ENCODE results near the gene SRBD1.

The SRBD1 gene, protein sequence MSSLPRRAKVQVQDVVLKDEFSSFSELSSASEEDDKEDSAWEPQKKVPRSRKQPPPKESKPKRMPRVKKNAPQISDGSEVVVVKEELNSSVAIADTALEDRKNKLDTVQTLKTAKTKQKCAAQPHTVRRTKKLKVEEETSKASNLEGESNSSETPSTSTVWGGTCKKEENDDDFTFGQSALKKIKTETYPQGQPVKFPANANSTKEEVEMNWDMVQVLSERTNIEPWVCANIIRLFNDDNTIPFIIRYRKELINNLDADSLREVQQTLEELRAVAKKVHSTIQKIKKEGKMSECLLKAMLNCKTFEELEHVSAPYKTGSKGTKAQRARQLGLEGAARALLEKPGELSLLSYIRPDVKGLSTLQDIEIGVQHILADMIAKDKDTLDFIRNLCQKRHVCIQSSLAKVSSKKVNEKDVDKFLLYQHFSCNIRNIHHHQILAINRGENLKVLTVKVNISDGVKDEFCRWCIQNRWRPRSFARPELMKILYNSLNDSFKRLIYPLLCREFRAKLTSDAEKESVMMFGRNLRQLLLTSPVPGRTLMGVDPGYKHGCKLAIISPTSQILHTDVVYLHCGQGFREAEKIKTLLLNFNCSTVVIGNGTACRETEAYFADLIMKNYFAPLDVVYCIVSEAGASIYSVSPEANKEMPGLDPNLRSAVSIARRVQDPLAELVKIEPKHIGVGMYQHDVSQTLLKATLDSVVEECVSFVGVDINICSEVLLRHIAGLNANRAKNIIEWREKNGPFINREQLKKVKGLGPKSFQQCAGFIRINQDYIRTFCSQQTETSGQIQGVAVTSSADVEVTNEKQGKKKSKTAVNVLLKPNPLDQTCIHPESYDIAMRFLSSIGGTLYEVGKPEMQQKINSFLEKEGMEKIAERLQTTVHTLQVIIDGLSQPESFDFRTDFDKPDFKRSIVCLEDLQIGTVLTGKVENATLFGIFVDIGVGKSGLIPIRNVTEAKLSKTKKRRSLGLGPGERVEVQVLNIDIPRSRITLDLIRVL

DNA sequence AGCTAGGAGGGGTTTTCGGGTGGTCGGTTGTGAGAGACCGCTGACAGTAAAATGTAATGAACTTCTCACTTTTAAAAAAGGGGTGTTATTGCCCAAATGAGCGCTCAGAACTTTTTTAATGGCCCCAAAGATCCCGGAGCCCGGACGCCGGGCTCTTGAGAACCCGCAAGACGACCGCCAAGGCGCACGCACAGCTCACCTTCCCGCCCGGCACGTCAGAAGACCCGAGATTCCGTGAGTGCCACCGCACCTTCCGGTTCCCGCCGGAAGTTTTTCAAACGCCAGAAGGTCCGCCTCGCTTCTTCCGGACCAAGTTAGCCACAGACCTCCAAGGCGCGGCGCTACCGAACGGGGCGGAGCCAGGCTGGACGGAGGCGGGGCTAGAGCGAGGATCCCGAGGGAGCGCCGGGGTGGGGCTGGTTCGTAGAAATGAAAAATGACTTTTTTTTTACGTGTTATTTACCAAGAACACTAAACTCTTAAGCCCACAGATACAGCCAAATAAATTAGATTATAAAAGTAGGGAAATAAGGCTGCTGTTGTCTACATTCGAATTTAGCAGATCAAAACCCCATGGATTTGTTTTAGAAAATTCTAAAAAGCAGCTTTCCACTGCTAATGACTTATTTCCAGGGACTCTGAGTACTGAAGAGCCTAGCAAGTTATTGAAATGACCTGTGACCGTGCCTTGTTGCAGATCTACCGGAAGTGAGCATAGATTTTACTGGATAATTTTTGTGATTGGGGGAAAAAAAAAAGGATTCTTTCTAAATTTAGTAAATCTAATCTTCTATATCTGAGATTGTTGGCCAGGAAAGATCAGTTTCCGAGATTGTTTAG lies at the start of gene SRBD1:
SRBD1 (minus strand) TSS at position 248 of the 840 bp plus-strand sequence. CDS start 5,826 bp downstream, outside the sequence.
- peak; percentile 85 for DNase-seq (ENCODE audit: low read depth)

DNA sequence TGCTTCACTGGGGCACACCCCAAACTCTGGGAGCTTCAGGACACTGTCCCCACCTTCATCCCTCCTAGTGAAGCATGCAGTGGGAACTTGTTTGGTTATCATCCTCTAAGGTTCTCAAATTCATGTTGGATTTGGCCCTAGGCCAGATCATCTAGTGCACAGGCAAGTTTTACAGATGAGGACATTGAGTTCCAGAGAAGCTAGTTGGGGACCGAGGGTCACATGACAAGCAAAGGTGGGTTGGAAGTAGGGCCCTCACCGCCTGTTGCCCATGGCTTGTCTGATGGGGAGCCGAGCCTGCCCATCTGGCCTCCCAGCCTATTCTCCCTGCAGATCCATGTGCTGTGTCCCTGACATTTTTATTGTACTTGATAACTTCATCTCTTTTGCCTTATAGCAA lies 43.2 kb upstream of the SRBD1 start:
- DNase-seq (ENCODE audit: low read depth) = no peak

DNA sequence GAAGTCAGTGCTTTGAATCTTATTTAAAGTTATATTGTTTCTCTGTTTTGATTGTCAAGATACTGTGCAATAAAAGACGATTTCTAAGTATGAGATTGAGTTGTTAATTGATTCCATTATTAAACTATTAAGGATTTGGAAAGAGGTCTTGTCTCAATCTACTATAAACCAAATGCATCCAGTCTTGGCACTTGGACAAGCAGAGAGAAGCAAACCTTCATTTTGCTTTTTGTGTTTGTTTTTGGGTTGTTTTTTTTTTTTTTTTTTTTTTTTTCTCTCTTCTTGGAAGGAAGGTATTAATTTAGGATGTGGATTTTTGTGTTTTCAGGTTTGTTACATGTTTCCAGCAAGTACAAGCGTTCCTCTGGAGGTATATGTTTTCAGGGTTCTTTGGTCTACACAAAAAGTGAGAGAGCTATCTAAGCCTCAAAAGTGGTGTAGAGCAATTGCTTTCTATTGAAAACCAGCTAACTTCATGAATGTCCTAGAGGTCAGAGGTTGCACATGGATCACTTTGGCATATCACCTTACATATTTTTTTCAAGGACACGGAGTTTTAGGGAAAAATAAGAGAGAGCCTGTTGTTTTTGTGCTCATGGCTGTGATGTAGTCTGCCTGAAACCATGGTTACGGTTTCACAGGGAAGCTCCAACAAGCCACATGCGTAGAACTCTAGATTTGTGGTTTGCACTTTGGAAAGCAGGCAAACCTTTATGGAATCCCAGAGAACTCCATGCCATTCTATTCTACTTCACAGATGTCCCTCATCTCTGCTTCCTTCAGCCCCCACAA lies 42.3 kb upstream of the SRBD1 start:
- DNase-seq (ENCODE audit: low read depth) = no peak

DNA sequence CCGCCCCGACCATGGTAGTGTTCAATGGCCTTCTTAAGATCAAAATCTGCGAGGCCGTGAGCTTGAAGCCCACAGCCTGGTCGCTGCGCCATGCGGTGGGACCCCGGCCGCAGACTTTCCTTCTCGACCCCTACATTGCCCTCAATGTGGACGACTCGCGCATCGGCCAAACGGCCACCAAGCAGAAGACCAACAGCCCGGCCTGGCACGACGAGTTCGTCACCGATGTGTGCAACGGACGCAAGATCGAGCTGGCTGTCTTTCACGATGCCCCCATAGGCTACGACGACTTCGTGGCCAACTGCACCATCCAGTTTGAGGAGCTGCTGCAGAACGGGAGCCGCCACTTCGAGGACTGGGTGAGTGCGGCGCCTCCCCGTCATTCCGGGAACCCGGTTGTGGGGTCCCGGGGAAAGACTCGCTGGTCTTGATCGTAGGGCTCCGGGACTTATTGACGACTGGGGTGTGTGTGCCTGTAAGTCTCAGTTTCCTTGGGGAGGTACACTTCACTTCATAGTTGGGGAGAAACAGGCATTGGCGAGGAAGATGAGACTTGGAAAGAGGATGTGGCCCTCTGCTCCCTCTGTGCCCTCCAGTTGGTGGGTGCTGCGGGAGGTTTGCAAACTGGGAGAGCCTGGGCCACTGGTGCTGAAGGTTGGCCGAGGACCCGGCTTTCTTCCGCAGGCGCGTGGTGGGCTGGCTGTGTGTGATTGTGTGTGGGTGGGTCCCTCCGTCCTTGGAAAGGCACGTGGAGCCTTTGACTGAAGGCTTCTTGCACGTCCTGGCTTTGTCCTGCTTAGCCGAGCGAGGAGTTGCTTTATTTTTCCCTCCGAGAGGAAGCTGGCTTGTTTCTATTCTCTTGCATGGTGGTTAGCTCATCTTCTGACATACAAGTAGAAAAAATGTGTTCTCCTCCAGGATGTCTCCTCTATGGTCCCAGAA lies 41.3 kb upstream of the SRBD1 start:
- DNase-seq (ENCODE audit: low read depth) = no peak

DNA sequence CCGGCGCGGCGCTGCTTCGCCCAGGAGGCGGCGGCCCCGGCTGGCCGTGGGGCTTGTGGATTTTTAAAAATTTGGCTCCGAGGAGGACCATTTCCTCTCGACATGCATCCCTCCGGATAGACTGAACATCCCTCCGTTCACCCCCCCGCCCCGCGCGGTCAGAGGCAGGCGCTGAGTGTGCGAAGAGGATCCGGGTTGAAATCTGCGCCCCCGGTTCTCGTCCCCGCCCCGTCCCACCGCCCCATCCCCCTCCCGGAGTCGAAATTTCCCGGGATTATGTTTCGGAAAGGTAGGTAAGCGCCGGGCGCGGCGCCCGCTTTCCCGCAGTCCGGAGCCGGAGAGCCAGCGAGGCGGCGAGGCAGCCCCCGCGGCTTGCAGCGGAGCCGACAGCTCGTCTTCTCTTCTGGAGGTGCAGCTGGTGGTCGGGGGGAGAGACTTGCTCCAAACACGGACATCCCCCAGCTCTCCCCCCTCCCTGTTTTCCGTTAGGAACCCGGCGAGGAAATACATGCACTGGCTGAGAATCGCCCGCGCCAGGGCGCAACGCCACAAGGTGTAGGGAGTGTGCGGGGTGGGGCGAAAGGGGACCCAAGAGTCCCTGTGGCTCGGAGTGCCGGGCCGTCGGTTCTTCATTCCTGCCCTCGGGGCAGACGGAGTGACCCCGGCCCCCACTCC lies 40.5 kb upstream of the SRBD1 start, which contains the start of gene PRKCE:
PRKCE (plus strand) TSS at position 261 of the 675 bp plus-strand sequence.
- no peak for DNase-seq (ENCODE audit: low read depth)

DNA sequence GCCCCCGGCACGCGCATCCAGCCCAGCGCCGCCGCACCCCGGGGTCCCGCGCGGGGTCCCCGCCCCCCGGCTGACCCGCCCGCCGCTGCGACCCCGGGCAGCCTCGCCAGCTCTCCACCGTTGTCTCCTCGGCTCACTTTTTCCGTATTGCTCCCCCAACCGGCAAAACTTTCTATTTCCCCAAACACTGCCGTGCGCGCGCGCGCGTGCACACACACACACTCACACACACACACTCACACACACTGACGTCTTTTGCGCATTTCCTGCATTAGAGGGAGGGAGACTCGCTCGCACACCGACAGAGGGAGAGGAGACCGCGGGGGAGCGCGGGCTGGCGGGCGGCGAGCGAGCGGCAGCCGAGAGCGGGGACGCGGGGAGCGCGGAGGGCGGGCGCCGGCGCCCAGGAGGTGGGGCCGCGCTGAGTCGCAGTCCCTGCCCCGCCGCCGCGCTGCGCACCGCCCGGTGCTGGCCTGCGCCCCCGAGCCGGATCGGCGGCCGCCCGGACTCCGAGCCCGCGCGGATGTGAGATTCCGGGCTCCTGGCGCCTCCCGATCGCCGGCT lies 39.9 kb upstream of the SRBD1 start:
- DNase-seq (ENCODE audit: low read depth) = peak; percentile 96

DNA sequence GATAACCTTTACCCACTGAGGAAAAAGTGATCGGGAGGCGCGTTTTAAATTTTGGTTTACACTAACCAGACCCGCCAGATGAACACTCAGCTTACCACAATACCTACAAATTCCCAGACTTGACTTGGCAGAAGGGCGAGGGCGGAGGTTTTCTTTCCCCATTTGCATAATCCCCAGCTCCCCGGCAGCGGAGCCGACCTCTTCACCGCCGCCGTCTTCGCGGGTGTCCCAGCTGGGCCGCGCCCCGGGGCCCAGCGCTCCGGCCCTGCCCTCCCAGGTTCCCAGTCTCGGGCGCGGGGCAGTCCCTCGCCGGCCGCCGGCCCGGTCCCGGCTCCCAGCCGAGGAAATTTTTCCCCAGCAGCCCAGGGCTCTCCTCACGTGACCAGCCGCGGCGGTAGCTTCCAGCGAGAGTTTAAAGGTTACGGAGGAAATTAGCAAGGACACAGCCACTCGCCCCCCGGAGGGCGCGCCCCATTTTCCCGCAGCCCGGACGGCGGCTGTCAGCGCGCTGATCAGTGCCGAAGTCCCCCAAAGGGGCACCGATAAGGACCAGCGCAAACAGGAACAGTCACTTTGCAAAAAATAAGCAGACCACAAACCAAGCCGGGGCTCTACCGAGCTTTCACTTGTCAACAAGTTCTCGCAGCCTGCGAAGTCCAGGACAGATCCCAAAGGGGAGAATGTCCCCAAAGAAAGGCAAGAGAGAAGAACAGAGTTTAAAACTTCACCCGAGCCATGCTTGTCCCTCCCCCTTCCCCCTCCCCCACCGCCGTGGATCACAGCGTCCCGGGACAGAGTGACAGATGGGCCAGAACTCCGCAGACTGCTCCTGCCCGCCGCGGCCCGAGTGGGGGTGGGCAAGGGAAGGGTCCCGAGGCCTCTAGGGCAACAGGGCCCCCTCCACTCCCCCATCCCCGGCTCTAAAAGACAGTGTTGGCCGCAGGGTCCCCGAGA lies 39.1 kb upstream of the SRBD1 start:
- no peak for DNase-seq (ENCODE audit: low read depth)

DNA sequence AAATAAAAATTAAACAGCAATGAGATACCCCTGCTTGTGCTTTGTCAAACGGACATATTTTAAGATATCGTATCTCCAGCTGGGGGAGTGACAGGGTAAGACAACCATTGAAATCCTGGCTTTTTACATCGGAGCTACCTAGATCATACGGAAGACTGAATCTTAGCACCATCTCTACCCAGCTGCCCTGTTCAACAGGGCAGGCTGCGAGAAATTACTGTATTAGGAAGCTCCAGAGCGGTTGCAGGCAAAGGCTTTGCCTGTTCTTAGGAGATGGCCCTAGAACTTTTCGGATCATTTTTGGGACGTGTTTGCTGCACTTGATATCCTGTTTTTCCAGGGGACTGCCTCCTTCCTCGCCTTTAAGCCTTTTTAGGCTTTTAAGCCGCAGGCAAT lies 38.4 kb upstream of the SRBD1 start:
- DNase-seq (ENCODE audit: low read depth) = no peak

DNA sequence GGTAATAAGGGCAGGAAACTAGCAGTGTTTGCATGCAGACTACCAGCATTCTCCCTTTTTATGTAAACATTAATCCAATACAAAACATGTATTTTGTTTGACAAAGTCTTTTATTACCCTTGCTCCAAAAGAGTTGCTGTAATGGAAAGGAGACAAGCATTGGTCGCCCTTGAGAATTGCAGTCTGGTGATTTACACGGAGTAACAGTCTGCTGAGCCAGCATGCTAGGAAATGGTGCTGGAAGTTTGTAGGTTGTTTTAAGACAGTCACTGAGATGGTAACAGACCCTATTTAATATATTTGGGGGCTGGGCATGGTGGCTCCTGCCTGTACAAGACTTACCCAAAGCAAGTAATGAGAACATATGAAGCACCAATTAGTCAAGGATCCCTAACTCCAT lies 37.6 kb upstream of the SRBD1 start:
- DNase-seq (ENCODE audit: low read depth) = no peak

DNA sequence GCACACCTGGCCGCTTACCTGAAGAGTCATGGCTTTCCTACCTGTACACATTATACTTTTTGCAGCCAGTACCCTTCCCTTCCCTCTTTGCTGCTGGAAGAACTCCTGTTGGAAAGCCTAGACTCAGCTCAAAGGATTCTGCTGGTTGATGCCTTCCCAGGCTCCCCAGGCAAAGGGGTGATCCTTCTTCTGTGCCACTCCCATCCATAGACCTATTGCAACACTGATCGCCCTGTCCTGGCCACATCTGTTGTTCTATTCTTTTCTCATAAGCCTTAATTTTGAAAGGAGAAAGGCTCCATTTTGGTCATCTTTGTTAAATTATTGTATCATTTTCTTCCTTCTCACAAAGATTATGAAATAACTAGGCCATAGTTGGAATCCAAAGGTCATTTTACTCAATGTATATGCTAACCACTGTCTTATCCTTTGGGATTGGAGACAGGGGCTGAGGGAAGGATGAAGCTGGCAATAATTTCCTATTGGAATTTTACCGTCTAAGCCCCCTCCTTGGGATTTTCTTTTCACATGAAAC lies 37.0 kb upstream of the SRBD1 start:
- no peak for DNase-seq (ENCODE audit: low read depth)

DNA sequence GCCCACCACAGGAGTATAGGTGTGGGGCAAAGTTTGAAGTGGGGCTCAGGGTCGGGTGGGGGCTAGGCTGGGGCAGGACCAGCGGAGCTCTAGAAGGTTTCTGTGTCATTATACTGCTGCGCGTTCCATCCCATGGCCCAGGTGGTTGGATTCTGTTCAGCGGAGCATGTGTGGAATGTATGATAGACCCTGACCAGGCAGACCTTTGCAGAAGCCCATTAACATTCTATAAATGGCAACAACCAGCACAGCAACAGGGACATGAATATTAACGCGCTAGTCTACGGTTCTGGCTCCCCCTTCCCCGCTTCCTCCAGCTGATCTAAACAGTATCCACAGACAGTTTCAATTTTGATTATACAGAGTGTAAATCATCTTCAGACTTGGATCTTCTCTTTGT lies 36.3 kb upstream of the SRBD1 start:
- no peak for DNase-seq (ENCODE audit: low read depth)

DNA sequence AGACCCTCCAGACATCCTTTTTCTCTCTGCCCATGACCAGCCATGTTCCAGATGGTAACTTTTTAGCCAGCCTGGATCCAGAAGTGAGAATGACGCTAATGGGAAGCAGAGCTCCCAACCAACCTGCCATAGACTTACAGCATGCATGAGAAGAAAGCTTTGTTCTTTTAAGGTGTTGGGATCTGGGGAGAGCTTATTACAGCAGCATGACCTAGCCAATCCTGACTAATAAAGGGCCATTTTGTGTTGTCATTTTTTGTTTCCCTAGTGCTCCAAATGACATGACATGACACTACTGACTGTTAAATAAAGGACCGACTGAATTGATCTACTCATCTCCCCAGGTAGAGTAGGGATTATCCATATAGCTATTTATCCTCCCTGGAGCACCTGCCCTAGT lies 35.2 kb upstream of the SRBD1 start:
- DNase-seq (ENCODE audit: low read depth) = no peak

DNA sequence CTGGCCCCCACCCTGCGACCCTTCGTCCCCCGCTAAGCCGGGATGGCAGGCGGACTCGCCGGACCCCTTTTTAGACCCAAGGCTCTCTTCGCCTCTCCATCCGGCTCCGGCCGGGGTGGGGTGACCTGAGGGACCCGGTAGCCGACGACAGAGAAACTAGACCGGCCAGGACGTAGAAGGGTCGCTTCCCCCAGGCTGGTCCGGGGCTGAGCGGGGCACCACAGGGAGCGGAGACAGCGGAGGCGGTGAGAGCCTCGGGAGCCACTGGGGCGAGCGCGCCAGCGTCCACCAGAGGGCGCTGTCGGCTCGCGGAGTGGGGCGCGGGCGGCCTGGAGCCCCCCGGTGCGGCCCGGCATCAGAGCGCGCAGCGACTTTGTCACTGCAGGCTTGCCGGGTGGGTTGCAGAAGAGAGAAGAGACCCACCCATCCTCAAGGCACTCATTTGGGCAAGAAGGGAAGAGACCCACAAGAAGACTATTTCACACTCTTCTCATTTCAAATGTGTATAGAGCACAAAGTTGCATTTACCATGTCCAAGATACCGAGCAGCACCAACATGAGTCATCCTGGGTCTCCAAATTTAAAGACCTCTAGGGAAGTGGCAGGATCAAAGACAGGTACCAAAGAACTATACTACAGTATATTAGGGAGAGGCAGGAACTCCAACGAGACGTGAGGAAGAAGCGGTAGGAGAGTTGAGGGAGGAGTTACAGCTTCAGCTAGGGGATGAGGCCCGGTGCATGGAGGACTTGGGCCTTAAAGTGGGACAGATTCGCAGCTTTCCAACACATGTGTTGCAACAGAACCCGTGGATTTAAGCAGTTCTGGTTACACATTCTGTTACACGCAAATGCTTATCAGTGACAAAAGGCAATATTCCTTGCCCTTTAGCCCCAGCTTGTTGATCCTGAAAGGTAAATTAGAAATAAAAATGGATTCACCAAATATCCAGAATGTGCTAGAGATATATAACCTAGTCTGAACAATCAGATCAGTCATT lies 32.8 kb upstream of the SRBD1 start:
- no peak for DNase-seq (ENCODE audit: low read depth)

DNA sequence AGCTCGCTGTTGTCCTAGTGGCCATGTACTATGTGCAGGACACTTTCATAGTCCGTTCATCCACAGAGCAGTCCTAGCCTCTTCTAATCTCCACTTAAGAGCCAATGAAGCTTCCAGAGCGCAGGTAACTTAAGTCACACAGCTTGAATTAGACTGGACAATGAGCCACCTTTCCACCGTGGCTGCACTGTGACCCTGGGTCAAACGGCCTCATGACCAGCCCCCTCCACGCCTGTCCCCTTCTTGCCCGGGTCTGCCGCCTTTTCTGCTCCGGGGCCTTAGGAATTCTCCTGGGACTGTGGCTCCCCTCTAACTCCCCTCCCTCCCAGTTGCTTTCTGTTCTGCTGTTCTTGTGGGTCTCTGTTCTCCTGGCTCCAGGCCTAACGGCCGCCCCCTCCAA lies 32.0 kb upstream of the SRBD1 start:
- DNase-seq (ENCODE audit: low read depth) = no peak

DNA sequence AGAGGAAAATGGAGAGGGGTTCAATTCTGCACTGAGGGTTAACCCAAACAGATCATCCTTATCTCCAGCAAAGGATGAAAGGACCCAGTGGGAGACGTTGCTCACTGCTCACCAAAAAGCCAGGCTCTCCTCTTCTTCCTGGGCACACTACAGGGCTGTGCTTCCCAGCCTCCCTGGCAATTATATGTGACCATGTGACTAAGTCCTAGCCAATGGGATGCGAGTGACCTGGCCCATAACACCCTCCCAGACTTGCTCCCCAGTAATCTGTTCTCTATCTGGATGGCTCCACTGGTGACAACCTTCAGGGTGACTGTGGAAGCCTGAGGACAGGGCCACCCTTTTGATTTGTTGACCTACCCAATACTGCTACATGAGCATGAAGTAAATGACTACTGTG lies 29.5 kb upstream of the SRBD1 start:
- DNase-seq (ENCODE audit: low read depth) = no peak

DNA sequence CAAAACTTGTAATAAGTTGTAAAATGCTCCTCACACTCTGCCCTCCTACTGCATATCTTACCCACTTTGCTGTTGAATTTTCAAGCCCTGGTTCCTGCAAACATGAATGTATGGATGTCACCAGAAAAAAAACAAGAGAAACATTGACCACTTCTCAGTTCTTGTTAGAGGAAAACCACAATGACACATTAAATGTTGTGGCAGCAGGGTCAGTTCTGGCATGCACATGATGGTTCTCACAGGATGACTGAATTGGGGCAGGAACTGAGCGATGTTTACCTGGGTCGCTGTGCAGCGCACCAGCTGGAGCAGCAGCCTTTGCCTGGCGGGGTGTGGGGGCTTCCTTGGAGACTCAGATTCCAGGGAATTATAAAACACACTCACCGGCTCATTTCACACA lies 26.4 kb upstream of the SRBD1 start:
- no peak for DNase-seq (ENCODE audit: low read depth)

Measured in stromal cell of bone marrow (primary cell).